Measurements from ENCODE around the gene MZF1. TPM values are rescaled to one million over a fixed set of nuclear protein-coding genes. Genes with fewer than 3 reads are reported as not detected.

Gene MZF1
- total and polyA plus RNA-seq, 9 of the 15 experiments (the other 6 are each of a cell fraction or from before 2014, with no cell fraction given), result 0.31 to 29.3 (median 11.5) TPM

- TF ChIP-seq DIDO1 (tag; IDR thresholded peaks at IDR 0.05; ENCODE audit: low read depth), result peak; percentile 71; the same call in 1 of the 2 replicates
- no peak for TF ChIP-seq MCM3 (IDR thresholded peaks at IDR 0.05)
- TF ChIP-seq, protein P1, sequence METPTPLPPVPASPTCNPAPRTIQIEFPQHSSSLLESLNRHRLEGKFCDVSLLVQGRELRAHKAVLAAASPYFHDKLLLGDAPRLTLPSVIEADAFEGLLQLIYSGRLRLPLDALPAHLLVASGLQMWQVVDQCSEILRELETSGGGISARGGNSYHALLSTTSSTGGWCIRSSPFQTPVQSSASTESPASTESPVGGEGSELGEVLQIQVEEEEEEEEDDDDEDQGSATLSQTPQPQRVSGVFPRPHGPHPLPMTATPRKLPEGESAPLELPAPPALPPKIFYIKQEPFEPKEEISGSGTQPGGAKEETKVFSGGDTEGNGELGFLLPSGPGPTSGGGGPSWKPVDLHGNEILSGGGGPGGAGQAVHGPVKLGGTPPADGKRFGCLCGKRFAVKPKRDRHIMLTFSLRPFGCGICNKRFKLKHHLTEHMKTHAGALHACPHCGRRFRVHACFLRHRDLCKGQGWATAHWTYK (CRISPR knock-in tag; IDR thresholded peaks at IDR 0.05), result peak; percentile 73; the same call in 1 of the 2 replicates
- TF ChIP-seq RBM22 (IDR thresholded peaks at IDR 0.05; ENCODE audit: low read depth, low read length, poor library complexity, severe bottlenecking), result peak; percentile 100
- TF ChIP-seq SMAD1 (IDR thresholded peaks at IDR 0.05; ENCODE audit: low read depth, low read length, partially characterized antibody), result no peak
- peak; percentile 78 for TF ChIP-seq CREB3L1 (IDR thresholded peaks at IDR 0.05; ENCODE audit: borderline replicate concordance, low read depth)
- no peak for TF ChIP-seq NCOA6 (IDR thresholded peaks at IDR 0.05)
- TF ChIP-seq NFIC (IDR thresholded peaks at IDR 0.05), result no peak; the same call in 1 of the 2 replicates
- peak; percentile 10; the same call in 1 of the 2 replicates for TF ChIP-seq ZNF407 (IDR thresholded peaks at IDR 0.05; ENCODE audit: low read depth)
- TF ChIP-seq HDAC1 (IDR thresholded peaks at IDR 0.05), result peak in 1 of 2 experiments; percentile 10; a peak in 2 of 4 replicates
- no peak for TF ChIP-seq ZNF140 (CRISPR knock-in tag; IDR thresholded peaks at IDR 0.05)
- TF ChIP-seq YY1 (IDR thresholded peaks at IDR 0.05; ENCODE audit: borderline replicate concordance in 1 of 3, control insufficient read depth in 1 of 3, extremely low read depth in 1 of 3, insufficient read depth in 3 of 3, insufficient read length in 1 of 3, insufficient replicate concordance in 2 of 3, low read depth in 1 of 3, low read length in 2 of 3), result peak in 2 of 3 experiments; percentile 38 to 69
- TF ChIP-seq FOXA1 (IDR thresholded peaks at IDR 0.05; ENCODE audit: borderline replicate concordance), result no peak
- no peak for TF ChIP-seq MTF1 (CRISPR knock-in tag; IDR thresholded peaks at IDR 0.05; ENCODE audit: borderline replicate concordance)
- peak; percentile 1 for TF ChIP-seq POU5F1 (IDR thresholded peaks at IDR 0.05; ENCODE audit: borderline replicate concordance, low read depth, low read length, partially characterized antibody)
Measured at GRCh38 chr19:58572818-58573657, at the start of gene MZF1 (continued).

Measured in K562 (cell line).